ENCODE measurements around the gene OSBPL7.

OSBPL7 gene

GRCh38 chr17:47812146-47812920 lies 9.3 kb downstream of the OSBPL7 start:
- no peak for TF ChIP-seq Cebpa-rat (IDR thresholded peaks at IDR 0.05)
- no peak overlapping the region for H3K4me3 ChIP-seq
- H3K27ac ChIP-seq: no peak overlapping the region
- H3K9me3 ChIP-seq (replicated peaks in 1 of 11): no peaks in the 10 kb centered on the region
- peaks cover 0 to 12% (median under 1%) of the 10 kb centered on the region in 10 experiments; a peak in 9 of 20 replicates for H3K4me1 ChIP-seq
- peaks cover 82 to 99% (median 95%) of the 10 kb centered on the region in 11 experiments for H3K36me3 ChIP-seq
- H4K20me1 ChIP-seq: peaks cover 0 to 63% (median 0%) of the 10 kb centered on the region in 11 experiments; a peak in 8 of 22 replicates
- 0 out of 22 replicates have a peak overlapping the region, but pooled peaks of 1 of the 11 experiments have one; percentile 9 for H3K9ac ChIP-seq
- no peaks in the 10 kb centered on the region for H3K27me3 ChIP-seq
- no peak overlapping the region for H3K4me2 ChIP-seq

DNA sequence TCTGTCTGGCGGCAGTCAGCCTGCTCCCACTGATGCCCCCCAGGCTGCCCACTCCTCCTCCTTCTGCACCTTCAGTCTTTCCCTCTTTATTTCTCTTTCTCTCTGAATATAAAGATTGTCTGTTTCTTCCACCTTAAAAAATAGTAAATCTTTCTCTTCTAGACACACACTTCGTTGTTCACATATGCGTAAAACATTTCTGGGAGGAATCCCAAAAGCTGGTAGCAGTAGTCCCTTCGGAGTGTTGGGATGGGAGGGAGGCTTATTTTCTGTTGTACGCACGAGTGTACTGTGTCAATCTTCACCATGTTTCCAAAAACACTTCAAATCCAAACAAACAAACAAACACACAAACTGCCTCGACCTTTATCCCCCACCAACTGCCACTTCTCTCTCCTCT lies 9.9 kb downstream of the OSBPL7 start:
- TF ChIP-seq Cebpa-rat (IDR thresholded peaks at IDR 0.05): no peak
- Histone ChIP-seq H3K4me2 (no peak overlapping the region), H3K27me3 (no peaks in the 10 kb centered on the region), H3K27ac (no peak overlapping the region), H3K4me3 (no peak overlapping the region), H3K9ac (no peak overlapping the region), H3K36me3 (peaks cover 81 to 99% (median 95%) of the 10 kb centered on the region in 11 experiments), H3K9me3 (replicated peaks in 1 of 11) (no peaks in the 10 kb centered on the region), H4K20me1 (peaks cover 0 to 69% (median 0%) of the 10 kb centered on the region in 11 experiments; a peak in 8 of 22 replicates), H3K4me1 (peaks cover 0 to 12% (median 6%) of the 10 kb centered on the region in 10 experiments; a peak in 18 of 20 replicates)

GRCh38 chr17:47810901-47811635 lies 10.5 kb downstream of the OSBPL7 start:
- H3K4me3 ChIP-seq: no peak overlapping the region
- H3K9me3 ChIP-seq (replicated peaks in 1 of 11): no peaks in the 10 kb centered on the region
- peaks cover 0 to 17% (median 11%) of the 10 kb centered on the region in 10 experiments; a peak in 19 of 20 replicates for H3K4me1 ChIP-seq
- no peak overlapping the region for H3K9ac ChIP-seq
- H4K20me1 ChIP-seq: peaks cover 0 to 76% (median 0%) of the 10 kb centered on the region in 11 experiments; a peak in 8 of 22 replicates
- H3K27ac ChIP-seq: peak overlapping the region in 1 of 11 experiments; percentile 49; a peak in 1 of 22 replicates
- H3K36me3 ChIP-seq: peaks cover 75 to 95% (median 90%) of the 10 kb centered on the region in 11 experiments
- no peaks in the 10 kb centered on the region for H3K27me3 ChIP-seq
- TF ChIP-seq Cebpa-rat (IDR thresholded peaks at IDR 0.05): no peak
- peak overlapping the region in 3 of 11 experiments; percentile 19 to 31 (median 21); a peak in 1 of 22 replicates for H3K4me2 ChIP-seq

GRCh38 chr17:47810200-47810821 lies 11.3 kb downstream of the OSBPL7 start:
- H4K20me1 ChIP-seq: peaks cover 0 to 78% (median 0%) of the 10 kb centered on the region in 11 experiments; a peak in 8 of 22 replicates
- H3K27ac ChIP-seq: peak overlapping the region in 1 of 11 experiments; percentile 49; a peak in 1 of 22 replicates
- H3K27me3 ChIP-seq: no peaks in the 10 kb centered on the region
- TF ChIP-seq Cebpa-rat (IDR thresholded peaks at IDR 0.05): no peak
- peaks cover 67 to 88% (median 82%) of the 10 kb centered on the region in 11 experiments for H3K36me3 ChIP-seq
- H3K9ac ChIP-seq: 0 out of 22 replicates have a peak overlapping the region, but pooled peaks of 1 of the 11 experiments have one; percentile 23
- H3K4me3 ChIP-seq: no peak overlapping the region
- peaks cover 7 to 25% (median 18%) of the 10 kb centered on the region in 10 experiments for H3K4me1 ChIP-seq
- H3K4me2 ChIP-seq: peak overlapping the region in 5 of 11 experiments; percentile 14 to 45 (median 21); a peak in 5 of 22 replicates
- no peaks in the 10 kb centered on the region for H3K9me3 ChIP-seq (replicated peaks in 1 of 11)

DNA sequence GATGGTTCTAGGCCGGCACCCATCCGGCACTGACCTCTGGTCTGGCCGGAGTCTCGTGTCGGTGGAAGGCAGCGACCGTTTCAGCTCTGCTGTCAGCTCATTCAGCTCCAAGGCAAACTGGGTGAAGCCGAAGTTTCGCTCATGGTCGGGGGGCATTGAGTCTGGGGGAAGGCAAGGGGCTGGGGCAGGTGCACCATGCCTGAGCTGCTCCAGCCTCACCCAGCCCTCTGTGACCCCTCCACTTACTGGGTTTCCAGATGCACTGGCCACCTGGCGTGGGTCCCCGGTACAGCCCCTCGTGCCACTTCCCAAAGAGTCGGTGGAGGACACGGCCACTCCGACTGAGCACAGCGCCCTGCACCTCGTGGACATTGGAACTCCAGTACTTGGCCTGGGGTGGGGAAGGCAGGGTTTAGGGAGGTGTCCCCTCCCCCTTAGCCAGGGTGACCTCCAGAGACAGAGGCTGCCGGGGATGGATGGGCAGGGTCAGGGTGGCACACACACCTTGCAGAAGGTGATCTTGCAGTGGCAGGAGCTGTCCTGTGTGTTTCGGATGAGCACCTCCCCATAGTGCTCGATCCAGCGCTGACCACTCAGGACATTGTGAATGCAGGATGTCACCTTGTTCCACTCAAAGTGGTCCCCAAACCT lies 12.6 kb downstream of the OSBPL7 start:
- Histone ChIP-seq H3K4me3 (no peak overlapping the region), H3K27me3 (no peaks in the 10 kb centered on the region), H3K36me3 (peaks cover 62 to 74% (median 71%) of the 10 kb centered on the region in 11 experiments), H4K20me1 (peaks cover 0 to 71% (median 0%) of the 10 kb centered on the region in 11 experiments; a peak in 8 of 22 replicates), H3K4me1 (peaks cover 9 to 36% (median 30%) of the 10 kb centered on the region in 10 experiments), H3K27ac (peak overlapping the region in 1 of 11 experiments; percentile 49; a peak in 1 of 22 replicates), H3K9ac (no peak overlapping the region), H3K9me3 (replicated peaks in 1 of 11) (no peaks in the 10 kb centered on the region), H3K4me2 (no peak overlapping the region)
- TF ChIP-seq Cebpa-rat (IDR thresholded peaks at IDR 0.05): no peak

DNA sequence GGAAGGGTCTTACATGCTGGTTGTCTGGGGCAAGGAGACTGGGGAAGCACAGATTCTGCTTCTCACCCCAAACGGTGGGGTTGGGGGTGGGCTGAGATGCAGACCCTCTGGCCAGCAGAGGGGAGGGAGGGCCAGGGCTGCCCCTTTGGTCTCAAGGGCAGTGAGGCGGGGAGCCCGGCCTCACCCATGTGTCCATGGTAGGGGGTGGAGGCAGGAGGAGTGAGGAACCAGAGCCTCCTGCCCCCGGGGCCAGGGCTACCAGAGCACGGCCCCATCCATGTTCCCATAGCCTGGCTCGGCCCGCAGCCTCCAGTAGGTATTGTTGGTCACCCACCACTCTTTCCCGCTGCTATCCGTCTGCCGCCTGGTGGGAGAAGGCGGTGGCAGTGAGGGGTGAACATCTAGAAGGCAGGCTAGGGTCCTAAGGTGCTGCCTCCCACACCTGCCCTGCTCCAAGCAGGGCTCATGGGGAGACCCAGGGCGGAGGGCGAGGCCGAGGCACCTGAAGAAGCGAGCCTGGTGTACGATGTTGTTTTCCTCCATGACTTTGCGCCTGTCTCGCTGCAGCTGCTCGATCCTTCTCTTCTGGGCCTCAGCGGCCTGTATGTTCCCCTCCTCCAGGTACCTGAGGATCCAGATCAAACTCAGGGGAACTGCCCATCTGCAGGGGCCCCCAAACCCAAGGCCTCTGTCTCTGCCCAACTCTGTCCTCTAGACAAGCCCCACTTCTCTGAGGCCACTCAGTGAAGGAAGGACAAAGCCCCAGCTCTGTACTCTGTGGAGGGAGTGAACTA lies 13.4 kb downstream of the OSBPL7 start:
- no peak overlapping the region for H3K4me3 ChIP-seq
- no peak for TF ChIP-seq Cebpa-rat (IDR thresholded peaks at IDR 0.05)
- H3K4me2 ChIP-seq: no peak overlapping the region
- H3K27ac ChIP-seq: no peak overlapping the region
- peaks cover 0 to 65% (median 0%) of the 10 kb centered on the region in 11 experiments; a peak in 8 of 22 replicates for H4K20me1 ChIP-seq
- peaks cover 9 to 41% (median 35%) of the 10 kb centered on the region in 10 experiments for H3K4me1 ChIP-seq
- peaks cover 55 to 67% (median 64%) of the 10 kb centered on the region in 11 experiments for H3K36me3 ChIP-seq
- H3K9me3 ChIP-seq (replicated peaks in 1 of 11): no peaks in the 10 kb centered on the region
- no peaks in the 10 kb centered on the region for H3K27me3 ChIP-seq
- H3K9ac ChIP-seq: no peak overlapping the region

DNA sequence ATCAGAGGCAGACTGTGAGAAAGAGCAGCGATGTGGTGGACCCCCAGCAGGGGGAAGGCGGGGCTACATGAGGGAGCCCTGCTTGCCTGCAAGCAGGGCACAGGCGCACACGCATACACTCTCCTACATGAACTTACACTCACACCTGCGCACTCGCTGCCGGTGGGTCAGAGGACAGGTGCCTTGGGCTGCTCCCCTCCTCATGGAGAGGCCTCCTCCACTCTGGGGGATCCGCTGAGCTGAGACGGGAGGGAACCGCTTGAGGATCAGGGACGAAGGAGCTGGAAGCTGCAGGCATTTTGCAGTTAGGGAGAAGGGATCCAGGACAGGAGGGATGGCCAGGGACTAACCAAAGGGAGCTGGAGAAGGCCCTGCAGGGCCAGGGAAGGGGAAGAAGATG lies 14.2 kb downstream of the OSBPL7 start:
- Histone ChIP-seq H3K4me3 (no peak overlapping the region), H3K36me3 (peaks cover 47 to 59% (median 55%) of the 10 kb centered on the region in 11 experiments), H3K9me3 (replicated peaks in 1 of 11) (no peaks in the 10 kb centered on the region), H3K4me1 (peaks cover 9 to 49% (median 35%) of the 10 kb centered on the region in 10 experiments), H3K4me2 (no peak overlapping the region; a peak in 1 of 22 replicates), H3K9ac (no peak overlapping the region), H3K27me3 (no peaks in the 10 kb centered on the region), H3K27ac (no peak overlapping the region), H4K20me1 (peaks cover 0 to 65% (median 0%) of the 10 kb centered on the region in 11 experiments; a peak in 8 of 22 replicates)
- no peak for TF ChIP-seq Cebpa-rat (IDR thresholded peaks at IDR 0.05)

Measured in BLaER1 treated with 17β-estradiol and CSF1 and Interleukin-3, amounts not matched to agents 10 nM and 100 nM (cell line).